ENCODE data around the gene CFAP45. TPM values are rescaled to one million over a fixed set of nuclear protein-coding genes. Genes with fewer than 3 reads are reported as not detected.

Gene CFAP45
- polyA plus RNA-seq, 3 donors, result 0.12 to 1.0 TPM; not detected in 1

DNA sequence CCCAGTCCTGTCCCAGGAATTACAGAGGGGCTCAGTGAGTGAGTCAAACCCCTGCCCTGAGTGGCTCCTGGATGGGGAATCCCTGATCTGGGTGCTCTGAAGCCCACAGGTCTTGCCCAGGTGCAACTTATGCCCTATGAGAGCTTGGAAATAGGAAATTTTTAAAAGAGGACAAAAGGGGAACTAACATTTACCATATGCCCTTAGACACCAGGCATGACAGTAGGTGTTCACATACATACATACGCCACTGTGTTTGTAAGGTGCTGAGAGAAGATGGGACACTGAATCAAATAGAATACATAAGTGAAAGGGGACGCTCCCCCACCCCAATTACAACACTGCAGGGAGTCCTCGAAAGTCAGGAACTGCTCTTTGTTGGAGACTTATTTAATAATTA lies 1.4 kb downstream of the CFAP45 start:
- intact Hi-C loops (cut with micrococcal nuclease), result no loop called here
- no peak overlapping the region for H3K9ac ChIP-seq (ENCODE audit: insufficient read depth, low read length, poor library complexity, severe bottlenecking)
- TF ChIP-seq, protein P1, sequence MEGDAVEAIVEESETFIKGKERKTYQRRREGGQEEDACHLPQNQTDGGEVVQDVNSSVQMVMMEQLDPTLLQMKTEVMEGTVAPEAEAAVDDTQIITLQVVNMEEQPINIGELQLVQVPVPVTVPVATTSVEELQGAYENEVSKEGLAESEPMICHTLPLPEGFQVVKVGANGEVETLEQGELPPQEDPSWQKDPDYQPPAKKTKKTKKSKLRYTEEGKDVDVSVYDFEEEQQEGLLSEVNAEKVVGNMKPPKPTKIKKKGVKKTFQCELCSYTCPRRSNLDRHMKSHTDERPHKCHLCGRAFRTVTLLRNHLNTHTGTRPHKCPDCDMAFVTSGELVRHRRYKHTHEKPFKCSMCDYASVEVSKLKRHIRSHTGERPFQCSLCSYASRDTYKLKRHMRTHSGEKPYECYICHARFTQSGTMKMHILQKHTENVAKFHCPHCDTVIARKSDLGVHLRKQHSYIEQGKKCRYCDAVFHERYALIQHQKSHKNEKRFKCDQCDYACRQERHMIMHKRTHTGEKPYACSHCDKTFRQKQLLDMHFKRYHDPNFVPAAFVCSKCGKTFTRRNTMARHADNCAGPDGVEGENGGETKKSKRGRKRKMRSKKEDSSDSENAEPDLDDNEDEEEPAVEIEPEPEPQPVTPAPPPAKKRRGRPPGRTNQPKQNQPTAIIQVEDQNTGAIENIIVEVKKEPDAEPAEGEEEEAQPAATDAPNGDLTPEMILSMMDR (IDR thresholded peaks at IDR 0.05), result no peak
- no peaks in the 10 kb centered on the region for H3K9me3 ChIP-seq (replicated peaks in 1 of 2; ENCODE audit: control insufficient read depth in 1 of 2, insufficient read depth in 1 of 2, low read length in 2 of 2)
- H3K4me3 ChIP-seq (replicated peaks in 1 of 3; ENCODE audit: low read depth in 2 of 3, low read length in 3 of 3), result no peak overlapping the region
- Mint-ChIP-seq H3K4me3 (no peak overlapping the region), H3K27me3 (ENCODE audit: low read depth in 3 of 3) (peaks cover 3 to 6% (median 4%) of the 10 kb centered on the region in 3 donors), H3K36me3 (peaks cover 2 to 3% of the 10 kb centered on the region in 2 donors), H3K27ac (peak overlapping the region; percentile 86 to 93 (median 90)), H3K4me1 (peaks cover 50% of the 10 kb centered on the region), H3K9me3 (peaks cover 0 to 3% (median 0%) of the 10 kb centered on the region in 7 donors)
- H3K4me1 ChIP-seq (ENCODE audit: control insufficient read depth in 1 of 2, insufficient read depth in 2 of 2, low read length in 2 of 2), result peaks cover 47 to 60% of the 10 kb centered on the region in 2 donors
- no peaks in the 10 kb centered on the region for H3K79me2 ChIP-seq (ENCODE audit: insufficient read depth, low read length)
- H3K27me3 ChIP-seq (ENCODE audit: control insufficient read depth in 2 of 2, insufficient read depth in 2 of 2, low read length in 2 of 2), result no peaks in the 10 kb centered on the region
- DNase-seq, result peak in 2 of 3 donors; percentile 42 to 49
- H3K36me3 ChIP-seq (replicated peaks in 1 of 2; ENCODE audit: control insufficient read depth in 1 of 2, insufficient read depth in 2 of 2, low read length in 2 of 2), result no peaks in the 10 kb centered on the region
- H3K27ac ChIP-seq (ENCODE audit: low read depth in 1 of 2, low read length in 2 of 2), result peak overlapping the region in 1 of 2 donors; percentile 56
- no CpG with 5 or more reads among the region's 3 CpGs for WGBS (ENCODE audit: insufficient coverage)
- H2AFZ ChIP-seq (ENCODE audit: insufficient read depth, low read depth, low read length, poor library complexity, severe bottlenecking), result no peak overlapping the region
- no peak overlapping the region for H3K4me2 ChIP-seq (replicated peaks; ENCODE audit: extremely low read depth, low read length, poor library complexity, severe bottlenecking)
- H4K20me1 ChIP-seq (ENCODE audit: insufficient read depth, low read length), result no peaks in the 10 kb centered on the region

DNA sequence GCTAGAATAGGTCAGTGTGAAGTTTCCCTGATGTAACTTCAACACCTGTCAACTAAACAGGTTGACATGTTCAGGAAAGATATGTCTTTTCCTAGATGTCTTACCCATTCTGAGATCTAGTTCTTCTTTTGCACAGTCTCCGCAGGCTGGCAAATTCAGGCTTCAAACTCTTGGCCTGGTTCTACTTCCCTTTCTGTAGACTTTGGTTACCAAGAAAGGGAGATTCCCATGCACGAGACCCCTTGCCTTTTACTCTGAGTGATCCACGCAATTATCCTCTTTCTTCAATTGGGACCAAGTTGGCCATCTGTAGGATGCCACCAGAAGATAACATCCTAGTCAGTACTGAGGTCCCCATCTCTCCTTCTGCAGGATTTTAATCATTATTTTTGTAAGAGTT lies 2.0 kb downstream of the CFAP45 start:
- Mint-ChIP-seq H3K27ac (peak overlapping the region; percentile 79 to 93 (median 87)), H3K4me1 (peaks cover 50% of the 10 kb centered on the region), H3K36me3 (peaks cover 2 to 3% of the 10 kb centered on the region in 2 donors), H3K4me3 (peak overlapping the region in 1 of 2 donors; percentile 48), H3K27me3 (ENCODE audit: low read depth in 3 of 3) (peaks cover 3 to 6% (median 4%) of the 10 kb centered on the region in 3 donors), H3K9me3 (peaks cover 0 to 2% (median 0%) of the 10 kb centered on the region in 7 donors)
- DNase-seq, result peak; percentile 69 to 85 (median 84)
- Histone ChIP-seq H3K9me3 (replicated peaks in 1 of 2; ENCODE audit: control insufficient read depth in 1 of 2, insufficient read depth in 1 of 2, low read length in 2 of 2) (no peaks in the 10 kb centered on the region), H3K4me2 (replicated peaks; ENCODE audit: extremely low read depth, low read length, poor library complexity, severe bottlenecking) (no peak overlapping the region), H4K20me1 (ENCODE audit: insufficient read depth, low read length) (no peaks in the 10 kb centered on the region), H3K27me3 (ENCODE audit: control insufficient read depth in 2 of 2, insufficient read depth in 2 of 2, low read length in 2 of 2) (no peaks in the 10 kb centered on the region), H3K9ac (ENCODE audit: insufficient read depth, low read length, poor library complexity, severe bottlenecking) (no peak overlapping the region), H3K27ac (ENCODE audit: low read depth in 1 of 2, low read length in 2 of 2) (peak overlapping the region in 1 of 2 donors; percentile 56), H3K79me2 (ENCODE audit: insufficient read depth, low read length) (no peaks in the 10 kb centered on the region), H3K36me3 (replicated peaks in 1 of 2; ENCODE audit: control insufficient read depth in 1 of 2, insufficient read depth in 2 of 2, low read length in 2 of 2) (no peaks in the 10 kb centered on the region), H3K4me3 (replicated peaks in 1 of 3; ENCODE audit: low read depth in 2 of 3, low read length in 3 of 3) (no peak overlapping the region), H3K4me1 (ENCODE audit: control insufficient read depth in 1 of 2, insufficient read depth in 2 of 2, low read length in 2 of 2) (peaks cover 47 to 60% of the 10 kb centered on the region in 2 donors), H2AFZ (ENCODE audit: insufficient read depth, low read depth, low read length, poor library complexity, severe bottlenecking) (no peak overlapping the region)
- intact Hi-C loops (cut with micrococcal nuclease), result no loop called here
- TF ChIP-seq, protein P1 (IDR thresholded peaks at IDR 0.05), result no peak
- WGBS (ENCODE audit: insufficient coverage), result 17% methylated on average over 1 of the region's 3 CpGs

Measured in CD14-positive monocyte (primary cell).